K562 (cell line): ENCODE results near the gene GABBR1. TPM values are rescaled to one million over a fixed set of nuclear protein-coding genes. Genes with fewer than 3 reads are reported as not detected.

Source experiments
- ATAC-seq: fragments of 200-7000 bp; cut with Tn5 transposase; 3 replicates; pipeline ENCODE4 v1.9.1; 2020; ENCODE audit warnings: moderate library complexity
- BruUV-seq: library from RNA; stranded (reverse); fragments of 400-500 nt; replicated peaks from 2 replicates; lab custom pipeline; 2021; lab: Mats Ljungman, UMichigan
- CTCF ChIA-PET: fragments of 300-600 bp; formaldehyde crosslinking; extraction: SDS; loops from one replicate; lab custom pipeline; 2021; ENCODE audit warnings: low intra/inter-chr PET ratio; lab: Yijun Ruan, JAX
- POLR2A ChIA-PET: fragments of 300-600, 350-650 bp; sonication (Branson Sonifier 250); formaldehyde crosslinking; extraction: SDS; loops from one replicate; lab custom pipeline; 2021; ENCODE audit warnings: antibody characterized with exemption, inconsistent platforms; lab: Yijun Ruan, JAX
- DNase-seq, 4 experiments: peaks; one replicate each; pipeline versions ENCODE4 v3.0.0 to v3.0.0-alpha.2; 2011 to 2018; ENCODE audit warnings: low spot score in 3 of 4, mixed read lengths in 3 of 4; ENCODE audit errors: extremely low read depth in 1 of 4
- FAIRE-seq: peaks from 2 replicates; lab custom pipeline; 2011; peaks lifted over from hg19 to GRCh38; lab: Jason Lieb, UNC
- H2AFZ ChIP-seq: 2 replicates; pipeline ENCODE4 v1.6.0; 2011; ENCODE audit warnings: low read depth, low read length, control low read depth, inconsistent platforms
- H3K27ac ChIP-seq: fragments of 200-600 bp; 3 replicates; pipeline ENCODE4 v1.8.0; 2011; ENCODE audit warnings: low read depth, mild to moderate bottlenecking, control low read depth, inconsistent platforms, low read length, moderate library complexity, mixed read lengths; ENCODE audit errors: extremely low read depth
- H3K27me3 ChIP-seq, 2 experiments: fragments of 300-600 bp in 1 of 2; 2 replicates in 1 of 2; 3 replicates in 1 of 2; pipeline versions ENCODE4 v1.6.0 to v1.8.0; 2011; ENCODE audit warnings: inconsistent platforms in 2 of 2, low read length in 2 of 2, mild to moderate bottlenecking in 1 of 2, mixed read lengths in 1 of 2, moderate library complexity in 1 of 2; ENCODE audit not compliant: control insufficient read depth in 2 of 2, insufficient read depth in 2 of 2
- H3K36me3 ChIP-seq: fragments of 300-600 bp; 3 replicates; pipeline ENCODE4 v1.8.0; 2011; ENCODE audit warnings: mild to moderate bottlenecking, low read length, inconsistent platforms; ENCODE audit not compliant: control insufficient read depth, insufficient read depth
- H3K4me1 ChIP-seq, 2 experiments: fragments of 200-600 bp in 1 of 2; replicated peaks in 1 of 2; 2 replicates in 1 of 2; 3 replicates in 1 of 2; pipeline versions ENCODE4 v1.5.1 to v1.8.0; 2011; ENCODE audit warnings: inconsistent platforms in 2 of 2, low read length in 2 of 2, mild to moderate bottlenecking in 1 of 2, mixed read lengths in 1 of 2, moderate library complexity in 1 of 2; ENCODE audit not compliant: control insufficient read depth in 2 of 2, insufficient read depth in 2 of 2
- H3K4me2 ChIP-seq: 2 replicates; pipeline ENCODE4 v1.6.1; 2011; ENCODE audit warnings: low read length, control low read depth, inconsistent platforms, mixed read lengths; ENCODE audit not compliant: insufficient read depth
- H3K4me3 ChIP-seq: fragments of 200-600 bp; sonication (generic), shearing (Covaris generic); 2 replicates; pipeline ENCODE4 v1.5.1; 2016; ENCODE audit warnings: control low read depth, inconsistent platforms
- H3K79me2 ChIP-seq: fragments of 200-600 bp; 3 replicates; pipeline ENCODE4 v1.8.0; 2011; ENCODE audit warnings: low read length, inconsistent platforms; ENCODE audit not compliant: control insufficient read depth, insufficient read depth
- H3K9ac ChIP-seq, 2 experiments: 2 replicates each; pipeline versions ENCODE4 v1.6.0 to v1.6.1; 2011; ENCODE audit warnings: low read depth in 2 of 2, low read length in 2 of 2, control low read depth in 1 of 2, inconsistent platforms in 1 of 2, mild to moderate bottlenecking in 1 of 2, mixed read lengths in 1 of 2; ENCODE audit not compliant: insufficient read depth in 1 of 2
- H3K9me1 ChIP-seq: one replicate; pipeline ENCODE4 v1.6.0; 2011; ENCODE audit warnings: inconsistent platforms, mild to moderate bottlenecking, low read length, moderate library complexity; ENCODE audit not compliant: control insufficient read depth, insufficient read depth
- H3K9me3 ChIP-seq: replicated peaks from 2 replicates; pipeline ENCODE4 v1.5.1; 2011; ENCODE audit warnings: low read depth, low read length, inconsistent platforms; ENCODE audit not compliant: control insufficient read depth, insufficient read depth
- H4K20me1 ChIP-seq: replicated peaks from 2 replicates; pipeline ENCODE4 v1.6.1; 2011; ENCODE audit warnings: low read length, inconsistent platforms, mixed read lengths; ENCODE audit not compliant: control insufficient read depth, insufficient read depth
- CC2D1A ChIP-seq: fragments of 450-650 bp; IDR thresholded peaks from 2 replicates; pipeline ENCODE4 v1.6.1; 2017; ENCODE audit warnings: mild to moderate bottlenecking
- CEBPG ChIP-seq, 3 experiments: fragments of 200-800 bp in 1 of 3; sonication (Bioruptor generic) in 1 of 3; sonication (generic) in 1 of 3; formaldehyde crosslinking in 1 of 3; IDR thresholded peaks in 2 of 3; conservative IDR thresholded peaks in 1 of 3; 2 replicates each; pipeline versions ENCODE4 v1.6.1 to v1.8.0; 2016 to 2022; ENCODE audit warnings: missing compliant biosample characterization in 2 of 3, missing genetic modification characterization in 2 of 3, mild to moderate bottlenecking in 1 of 3, missing genetic modification reagents in 1 of 3
- ESRRA ChIP-seq: fragments of 450-650 bp; IDR thresholded peaks from 2 replicates; pipeline ENCODE4 v1.6.1; 2014; ENCODE audit warnings: low read depth, mild to moderate bottlenecking, moderate library complexity, borderline replicate concordance
- PKNOX1 ChIP-seq: fragments of 450-650 bp; IDR thresholded peaks from 2 replicates; pipeline ENCODE4 v1.6.1; 2016
- SAFB2 ChIP-seq: fragments of 200-400 bp; formaldehyde crosslinking; IDR thresholded peaks from 2 replicates; pipeline ENCODE4 v1.6.1; 2018; ENCODE audit warnings: borderline replicate concordance, low read length, low read depth, moderate library complexity; ENCODE audit not compliant: severe bottlenecking
- ZBTB2 ChIP-seq: fragments of 450-650 bp; IDR thresholded peaks from 2 replicates; pipeline ENCODE4 v1.6.1; 2016; ENCODE audit warnings: antibody characterized with exemption
- ZNF197 ChIP-seq: fragments of 200-800 bp; sonication (Bioruptor generic); IDR thresholded peaks from 2 replicates; pipeline ENCODE4 v1.6.1; 2016; ENCODE audit warnings: low read depth, missing genetic modification characterization, missing compliant biosample characterization
- WGBS: fragments of 100-300 bp; shearing (Covaris generic); methylation state at CpG from one replicate; pipeline ENCODE4 v1.1.6; 2016; ENCODE audit warnings: low coverage, mixed read lengths; ENCODE audit not compliant: insufficient coverage; ENCODE audit errors: missing lambda C conversion rate; 5-methylcytosine and 5-hydroxymethylcytosine counted together
- in situ Hi-C: fragments of 300-500 bp; cut with MboI; formaldehyde crosslinking; loops from 4 replicates; pipeline ENCODE4 v1.15.0; 2018; ENCODE audit warnings: inconsistent platforms, mixed read lengths
- intact Hi-C: fragments of 100-400 bp; cut with micrococcal nuclease; formaldehyde crosslinking; loops from 2 replicates; pipeline ENCODE4 v1.14.2; 2022
- polyA plus RNA-seq, 8 experiments: library from polyadenylated mRNA; depleted of rRNA in 4 of 8; stranded (reverse) in 5 of 8; unstranded in 3 of 8; fragments of >200 nt; fragmentation: Nextera tagmentation in 2 of 8; fragmentation: Illumina TruSeq in 1 of 8; extraction: Ambion mirVana in 2 of 8; extraction: Trizol in 1 of 8; gene quantifications; 2 replicates each; pipeline versions ENCODE4 v1.2.1 to v1.2.3, GENCODE V29; 2011 to 2014; ENCODE audit warnings: inconsistent platforms in 1 of 8, missing spikeins in 1 of 8
- total RNA-seq, 7 experiments: library from RNA; depleted of rRNA in 6 of 7; stranded (reverse); fragments of >200 nt in 6 of 7; fragmentation: Illumina TruSeq in 2 of 7; extraction: Trizol in 2 of 7; gene quantifications; 2 replicates each; pipeline versions ENCODE4 v1.2.1 to v1.2.3, GENCODE V29; 2011 to 2021; ENCODE audit warnings: low replicate concordance in 1 of 7
- TF ChIP-seq, protein P1 (sequence below): sonication (generic); IDR thresholded peaks from 2 replicates; pipeline ENCODE4 v1.6.1; 2016
- TF ChIP-seq, protein P2 (sequence below): fragments of 250-450 bp; sonication (Bioruptor Pico); IDR thresholded peaks from 2 replicates; pipeline ENCODE4 v1.4.0; 2020

The GABBR1 gene
- total and polyA plus RNA-seq, 9 of the 15 experiments (the other 6 are each of a cell fraction or from before 2014, with no cell fraction given), result 2.2 to 48.3 (median 20.8) TPM

DNA sequence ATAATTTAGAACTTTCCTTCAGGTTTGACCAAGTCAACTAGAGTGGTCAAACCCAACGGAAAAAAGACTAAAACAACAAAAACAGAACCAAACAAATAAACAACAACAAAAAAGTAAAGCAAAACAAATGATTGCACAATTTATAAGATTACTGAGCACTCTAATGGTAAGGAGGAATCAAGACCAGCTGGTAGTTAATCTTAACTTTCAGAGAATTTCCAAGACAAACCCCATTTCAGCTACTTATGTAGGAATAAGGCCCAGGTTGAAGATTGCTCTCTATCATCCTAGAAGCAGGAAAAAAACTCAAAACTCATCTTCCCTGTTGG, 107.7 kb downstream of the GABBR1 start (continued):
- TF ChIP-seq ZNF197 (CRISPR knock-in tag) (no peak), SAFB2 (no peak), ZBTB2 (no peak), CEBPG (CRISPR knock-in tag; IDR thresholded peaks at IDR 0.05) (no peak), CEBPG (tag; conservative IDR thresholded peaks at IDR 0.05 in 1 of 2, IDR thresholded peaks at IDR 0.05 in 1 of 2) (peak; percentile 25 to 63; a peak in 2 of 4 replicates)

- 3% methylated on average over 7 of the region's 7 CpGs for WGBS
- Histone ChIP-seq H3K9me3 (no peaks in the 10 kb centered on the region), H3K36me3 (no peaks in the 10 kb centered on the region), H3K9me1 (no peaks in the 10 kb centered on the region), H3K79me2 (no peaks in the 10 kb centered on the region), H3K9ac (no peak overlapping the region), H3K4me1 (no peaks in the 10 kb centered on the region; a peak in 1 of 5 replicates), H3K4me2 (no peak overlapping the region), H2AFZ (no peak overlapping the region), H4K20me1 (no peaks in the 10 kb centered on the region), H3K27me3 (peaks cover 7 to 9% of the 10 kb centered on the region in 2 experiments), H3K27ac (no peak overlapping the region), H3K4me3 (no peak overlapping the region)
- no peak for ATAC-seq
- intact Hi-C loops (no loop called here), in situ Hi-C loops (no loop called here)
- FAIRE-seq, result no peak
- ChIA-PET CTCF (no interaction called here), POLR2A (interaction anchor here (0.6 to 0.8 kb wide), 2 partner anchors 38 to 68 kb away, joined by 3 read pairs; no protein-coding TSS in a partner anchor)
- no peak for DNase-seq
- BruUV-seq, result no TSS peak
- no peak for TF ChIP-seq CC2D1A
- TF ChIP-seq, protein P1, sequence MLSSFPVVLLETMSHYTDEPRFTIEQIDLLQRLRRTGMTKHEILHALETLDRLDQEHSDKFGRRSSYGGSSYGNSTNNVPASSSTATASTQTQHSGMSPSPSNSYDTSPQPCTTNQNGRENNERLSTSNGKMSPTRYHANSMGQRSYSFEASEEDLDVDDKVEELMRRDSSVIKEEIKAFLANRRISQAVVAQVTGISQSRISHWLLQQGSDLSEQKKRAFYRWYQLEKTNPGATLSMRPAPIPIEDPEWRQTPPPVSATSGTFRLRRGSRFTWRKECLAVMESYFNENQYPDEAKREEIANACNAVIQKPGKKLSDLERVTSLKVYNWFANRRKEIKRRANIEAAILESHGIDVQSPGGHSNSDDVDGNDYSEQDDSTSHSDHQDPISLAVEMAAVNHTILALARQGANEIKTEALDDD, result no peak
- TF ChIP-seq, protein P2, sequence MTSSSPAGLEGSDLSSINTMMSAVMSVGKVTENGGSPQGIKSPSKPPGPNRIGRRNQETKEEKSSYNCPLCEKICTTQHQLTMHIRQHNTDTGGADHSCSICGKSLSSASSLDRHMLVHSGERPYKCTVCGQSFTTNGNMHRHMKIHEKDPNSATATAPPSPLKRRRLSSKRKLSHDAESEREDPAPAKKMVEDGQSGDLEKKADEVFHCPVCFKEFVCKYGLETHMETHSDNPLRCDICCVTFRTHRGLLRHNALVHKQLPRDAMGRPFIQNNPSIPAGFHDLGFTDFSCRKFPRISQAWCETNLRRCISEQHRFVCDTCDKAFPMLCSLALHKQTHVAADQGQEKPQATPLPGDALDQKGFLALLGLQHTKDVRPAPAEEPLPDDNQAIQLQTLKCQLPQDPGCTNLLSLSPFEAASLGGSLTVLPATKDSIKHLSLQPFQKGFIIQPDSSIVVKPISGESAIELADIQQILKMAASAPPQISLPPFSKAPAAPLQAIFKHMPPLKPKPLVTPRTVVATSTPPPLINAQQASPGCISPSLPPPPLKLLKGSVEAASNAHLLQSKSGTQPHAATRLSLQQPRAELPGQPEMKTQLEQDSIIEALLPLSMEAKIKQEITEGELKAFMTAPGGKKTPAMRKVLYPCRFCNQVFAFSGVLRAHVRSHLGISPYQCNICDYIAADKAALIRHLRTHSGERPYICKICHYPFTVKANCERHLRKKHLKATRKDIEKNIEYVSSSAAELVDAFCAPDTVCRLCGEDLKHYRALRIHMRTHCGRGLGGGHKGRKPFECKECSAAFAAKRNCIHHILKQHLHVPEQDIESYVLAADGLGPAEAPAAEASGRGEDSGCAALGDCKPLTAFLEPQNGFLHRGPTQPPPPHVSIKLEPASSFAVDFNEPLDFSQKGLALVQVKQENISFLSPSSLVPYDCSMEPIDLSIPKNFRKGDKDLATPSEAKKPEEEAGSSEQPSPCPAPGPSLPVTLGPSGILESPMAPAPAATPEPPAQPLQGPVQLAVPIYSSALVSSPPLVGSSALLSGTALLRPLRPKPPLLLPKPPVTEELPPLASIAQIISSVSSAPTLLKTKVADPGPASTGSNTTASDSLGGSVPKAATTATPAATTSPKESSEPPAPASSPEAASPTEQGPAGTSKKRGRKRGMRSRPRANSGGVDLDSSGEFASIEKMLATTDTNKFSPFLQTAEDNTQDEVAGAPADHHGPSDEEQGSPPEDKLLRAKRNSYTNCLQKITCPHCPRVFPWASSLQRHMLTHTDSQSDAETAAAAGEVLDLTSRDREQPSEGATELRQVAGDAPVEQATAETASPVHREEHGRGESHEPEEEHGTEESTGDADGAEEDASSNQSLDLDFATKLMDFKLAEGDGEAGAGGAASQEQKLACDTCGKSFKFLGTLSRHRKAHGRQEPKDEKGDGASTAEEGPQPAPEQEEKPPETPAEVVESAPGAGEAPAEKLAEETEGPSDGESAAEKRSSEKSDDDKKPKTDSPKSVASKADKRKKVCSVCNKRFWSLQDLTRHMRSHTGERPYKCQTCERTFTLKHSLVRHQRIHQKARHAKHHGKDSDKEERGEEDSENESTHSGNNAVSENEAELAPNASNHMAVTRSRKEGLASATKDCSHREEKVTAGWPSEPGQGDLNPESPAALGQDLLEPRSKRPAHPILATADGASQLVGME (CRISPR knock-in tag), result no peak
- no peak for TF ChIP-seq ESRRA
- no peak for TF ChIP-seq PKNOX1
Observed at GRCh38 chr6:29524444-29525310, 108.3 kb downstream of the GABBR1 start.
